GM19463 (cell line): ENCODE data around the gene MTUS2.
"Not testable (repeated sequence)": the region's sequence is repeated elsewhere in the genome, so short reads cannot be mapped to it uniquely, and the experiment has no call there.

Experiments used
- ATAC-seq: cut with Tn5 transposase; IDR thresholded peaks from one replicate; pipeline ENCODE4 v1.9.1; 2021; ENCODE audit warnings: mild to moderate bottlenecking, moderate library complexity; ENCODE audit not compliant: unreplicated experiment

Gene MTUS2

DNA sequence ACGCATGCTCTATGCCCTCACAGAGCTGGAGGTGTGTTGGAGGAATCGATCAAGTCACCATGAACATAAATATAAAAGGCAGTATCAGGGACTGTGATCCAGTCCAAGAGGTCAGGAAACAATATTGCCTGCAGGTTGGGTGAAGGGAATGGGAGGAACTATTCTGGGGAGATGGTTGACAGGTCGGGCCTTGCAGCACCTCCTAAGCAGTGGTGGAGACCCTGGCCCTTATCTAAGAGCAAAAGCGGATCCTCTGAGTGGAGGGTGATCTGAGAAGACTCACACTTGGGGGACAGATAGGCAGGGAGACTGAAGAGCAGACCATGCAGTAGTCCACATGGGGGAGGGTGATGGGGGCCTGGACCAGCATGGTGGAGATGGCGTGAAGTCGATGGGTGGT is 561.9 kb downstream of the MTUS2 start:
- ATAC-seq, result no peak

DNA sequence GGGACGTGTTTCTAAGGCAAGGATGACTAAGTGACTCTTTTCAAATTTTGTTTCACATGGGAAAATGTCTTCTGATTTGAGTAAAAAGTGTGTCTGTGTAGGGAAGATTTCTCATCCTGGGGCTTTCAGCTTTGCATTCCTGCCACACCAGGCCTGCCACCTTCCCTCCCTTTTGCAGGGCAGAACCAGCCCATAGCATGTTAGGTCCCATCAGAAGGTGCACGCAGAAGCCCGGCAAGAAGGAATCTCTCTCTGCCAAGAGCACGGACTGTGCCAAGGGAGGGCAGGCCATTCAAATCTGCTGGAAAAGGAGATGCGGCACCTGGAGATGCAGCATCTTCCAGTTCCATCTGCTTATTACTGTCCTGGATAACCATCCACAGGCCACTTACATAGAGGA is 563.3 kb downstream of the MTUS2 start:
- ATAC-seq, result no peak

DNA sequence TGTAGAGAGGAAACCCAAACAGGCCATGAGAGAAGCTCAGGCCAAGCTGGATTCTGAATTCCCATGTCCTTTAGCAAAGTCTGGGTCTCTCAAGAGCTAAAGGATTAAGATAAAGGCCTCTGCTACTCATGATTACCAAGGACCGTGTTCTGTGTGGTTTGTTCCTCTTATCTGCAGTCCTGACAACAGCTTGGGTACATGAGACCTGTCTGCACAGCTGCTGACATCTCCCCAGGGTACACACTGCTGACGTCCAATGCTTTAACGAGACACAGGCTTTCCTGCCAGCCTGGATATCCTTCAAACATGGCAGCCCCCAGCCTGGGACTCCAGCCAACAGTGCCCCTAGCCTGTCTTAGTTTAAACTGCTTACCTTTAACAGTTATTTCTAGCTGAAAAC is 564.3 kb downstream of the MTUS2 start:
- no peak for ATAC-seq

DNA sequence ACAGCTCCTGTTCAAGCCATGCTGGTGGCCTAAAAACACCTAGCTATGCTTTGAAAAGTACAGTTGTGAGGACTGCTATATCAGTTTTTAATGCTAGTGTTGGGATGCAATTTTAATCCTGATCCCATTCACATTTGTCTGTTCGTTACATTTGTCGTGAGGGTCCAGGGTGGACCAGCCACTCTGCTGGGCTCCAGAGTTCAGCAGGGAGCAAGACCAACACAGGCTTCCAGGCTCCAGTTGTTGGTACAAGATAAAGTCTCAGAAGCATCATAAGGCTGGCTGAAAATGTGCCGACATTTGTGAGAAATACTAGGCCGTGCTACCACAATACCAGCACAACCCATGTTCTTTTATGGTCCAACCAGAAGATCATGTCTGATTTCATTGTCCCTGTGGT is 564.7 kb downstream of the MTUS2 start:
- no peak for ATAC-seq

DNA sequence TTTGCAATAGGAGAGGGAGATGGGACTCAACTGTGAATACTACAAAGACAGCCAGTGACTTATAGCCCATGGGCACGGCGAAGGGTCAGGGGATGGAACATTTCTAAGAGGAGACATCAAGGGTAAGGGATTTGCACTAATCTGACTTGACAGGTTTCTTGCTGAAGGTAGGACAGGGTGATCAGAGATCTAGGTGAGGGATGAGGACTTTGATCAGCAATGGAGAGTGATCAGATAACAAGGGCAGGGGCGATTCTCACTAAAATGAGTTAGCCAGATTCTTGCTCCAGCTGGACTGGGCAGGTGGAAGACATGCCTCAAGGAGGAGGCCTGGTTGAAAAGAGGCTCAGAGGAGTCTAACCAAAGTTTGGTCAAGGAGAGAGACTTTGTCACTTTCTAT is 566.1 kb downstream of the MTUS2 start:
- no peak for ATAC-seq

DNA sequence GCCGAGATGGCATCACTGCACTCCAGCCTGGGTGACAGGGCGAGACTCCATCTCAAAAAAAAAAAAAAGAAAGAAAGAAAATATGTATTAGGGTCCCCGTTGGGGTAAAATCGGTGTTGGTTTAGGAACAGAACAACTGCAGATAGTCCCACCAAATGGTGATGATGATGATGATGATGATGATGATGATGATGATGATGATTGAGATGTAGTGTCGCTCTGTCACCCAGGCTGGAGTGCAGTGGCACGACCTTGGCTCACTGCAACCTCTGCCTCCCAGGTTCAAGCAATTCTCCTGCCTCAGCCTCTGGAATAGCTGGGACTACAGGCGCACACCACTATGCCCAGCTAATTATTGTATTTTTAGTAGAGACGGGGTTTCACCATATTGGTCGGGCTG is 570.5 kb downstream of the MTUS2 start:
- not testable (repeated sequence) for ATAC-seq

DNA sequence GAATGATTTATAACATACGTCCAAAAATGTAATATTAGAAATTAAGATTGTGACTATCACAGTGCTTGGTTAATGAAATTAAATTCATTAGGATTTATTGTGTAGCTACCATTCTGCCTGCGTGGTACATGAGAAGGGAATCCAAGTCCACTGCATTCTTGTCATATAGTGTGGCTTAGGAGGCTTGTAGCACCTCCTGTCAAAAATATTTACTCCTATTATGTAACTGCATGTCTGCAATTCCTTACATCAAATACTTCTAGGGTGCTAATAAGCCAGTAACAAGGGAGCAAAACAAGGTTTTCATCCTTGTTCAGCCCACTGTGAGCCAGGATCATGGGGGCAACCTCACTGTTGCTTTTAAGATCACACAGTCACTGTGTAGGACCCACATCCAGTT is 576.3 kb downstream of the MTUS2 start:
- no peak for ATAC-seq

DNA sequence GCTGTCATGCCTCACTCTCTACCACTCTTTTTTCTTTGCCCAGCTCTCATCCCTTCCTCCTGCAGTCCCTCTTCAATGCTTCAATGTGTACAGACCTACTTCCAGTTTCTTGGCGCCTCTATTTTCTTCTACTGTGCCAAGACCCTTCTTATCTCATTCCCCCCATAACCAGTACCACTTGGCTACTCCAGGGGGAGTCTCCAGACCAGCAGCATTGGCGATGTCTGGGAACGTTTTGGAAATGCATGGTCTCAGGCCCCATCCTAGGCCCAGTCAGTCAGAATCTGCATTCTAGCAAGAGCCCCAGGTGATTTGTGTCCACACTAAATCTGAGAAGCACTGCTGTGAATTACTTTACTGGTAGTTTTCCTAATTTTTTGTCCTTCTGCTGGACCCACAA is 577.1 kb downstream of the MTUS2 start:
- ATAC-seq, result no peak

DNA sequence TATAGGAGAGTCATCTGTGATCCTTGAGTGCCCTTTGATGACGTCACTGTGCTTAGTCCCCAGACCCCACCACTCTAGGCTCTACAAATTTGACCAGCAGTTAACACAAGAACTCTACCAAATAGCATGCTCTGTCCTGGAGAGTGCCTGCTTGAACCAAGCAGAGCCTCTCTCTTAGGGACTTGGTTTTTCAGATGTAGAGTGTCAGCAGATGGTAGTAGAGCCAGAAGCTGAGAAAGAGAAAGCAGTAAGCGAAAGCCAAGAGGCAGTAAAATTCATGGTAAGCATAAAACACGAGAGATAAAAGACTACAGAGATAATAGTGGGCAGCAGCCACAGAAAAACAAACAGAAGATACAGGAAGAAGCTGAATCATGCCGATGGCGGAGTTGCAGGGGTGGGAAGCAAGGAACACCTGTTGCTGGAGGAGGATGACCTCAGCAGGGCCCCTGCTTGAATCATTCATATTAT is 582.1 kb downstream of the MTUS2 start:
- no peak for ATAC-seq

DNA sequence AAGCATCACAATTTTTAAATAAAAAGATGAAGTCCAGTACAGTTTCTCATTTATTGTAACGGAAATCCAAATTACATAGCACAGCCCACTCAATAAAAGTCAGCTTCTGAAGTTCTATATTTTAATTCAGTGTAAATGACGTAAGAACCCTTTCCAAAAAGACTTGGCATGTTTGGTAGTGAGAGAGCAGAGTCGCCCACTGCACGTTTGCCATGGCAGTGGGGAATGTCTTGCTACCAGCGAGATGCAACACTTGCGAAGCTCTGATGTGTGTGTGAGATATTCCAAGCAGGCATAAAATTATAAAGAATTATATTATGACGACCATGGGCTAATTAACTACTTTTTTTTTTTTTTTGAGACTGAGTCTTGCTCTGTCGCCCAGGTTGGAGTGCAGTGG is 585.3 kb downstream of the MTUS2 start:
- no peak for ATAC-seq

DNA sequence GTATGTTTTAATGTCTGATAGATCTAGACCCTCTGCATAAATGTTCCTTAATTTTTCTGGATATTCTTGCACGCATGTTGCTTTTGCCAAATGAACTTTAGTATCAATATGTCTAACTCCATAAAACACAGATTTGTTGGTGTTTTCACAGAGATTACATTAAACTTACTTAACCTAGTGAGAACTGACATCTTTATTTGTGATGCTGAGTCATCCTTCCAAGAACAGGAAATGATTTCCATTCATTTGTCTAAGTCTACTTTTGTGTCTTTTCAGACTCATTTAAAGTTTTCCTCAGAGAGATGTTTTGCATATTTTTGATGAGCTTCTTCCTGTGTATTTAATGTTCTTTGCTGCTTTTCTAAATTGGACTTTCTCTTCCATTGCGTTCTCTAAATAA is 591.3 kb downstream of the MTUS2 start:
- ATAC-seq, result no peak

DNA sequence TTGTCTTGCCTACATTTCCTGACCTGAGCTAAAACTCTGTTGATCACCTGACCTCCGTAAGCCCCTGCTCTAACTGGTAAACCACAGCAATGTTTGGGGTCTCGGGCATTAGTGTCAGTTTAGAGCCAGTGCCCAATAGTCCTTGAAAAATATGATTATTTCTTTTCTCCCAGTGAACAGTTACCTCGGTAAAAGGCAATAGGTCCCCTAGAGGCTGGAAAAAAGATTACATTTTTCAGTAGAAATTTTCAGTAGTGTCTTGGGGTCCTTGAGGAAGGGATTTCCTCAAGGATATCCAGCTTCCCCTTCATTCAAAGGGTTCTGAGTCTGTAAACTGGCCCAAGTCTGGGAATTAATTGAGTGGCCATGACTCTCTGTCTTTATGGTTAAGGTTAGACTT is 597.9 kb downstream of the MTUS2 start:
- ATAC-seq, result no peak

DNA sequence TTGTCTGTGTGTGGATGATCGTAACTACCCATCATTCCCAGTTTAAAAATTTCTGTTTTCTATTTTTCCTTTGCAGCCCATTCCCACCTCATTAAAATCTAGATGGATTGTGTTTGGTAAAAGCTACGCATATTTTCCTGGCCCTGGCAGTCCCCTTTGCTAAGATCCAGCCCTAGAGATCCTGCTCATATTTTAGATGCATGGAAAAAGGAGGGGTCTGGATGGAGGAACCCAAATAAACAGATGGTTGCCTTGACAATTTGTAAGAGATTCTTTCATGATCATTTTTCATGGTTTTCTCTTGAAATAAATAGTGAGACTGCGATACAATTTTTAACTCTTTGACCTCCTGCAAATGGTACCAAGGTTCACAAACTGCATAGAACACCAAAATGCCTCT is 601.0 kb downstream of the MTUS2 start:
- no peak for ATAC-seq

DNA sequence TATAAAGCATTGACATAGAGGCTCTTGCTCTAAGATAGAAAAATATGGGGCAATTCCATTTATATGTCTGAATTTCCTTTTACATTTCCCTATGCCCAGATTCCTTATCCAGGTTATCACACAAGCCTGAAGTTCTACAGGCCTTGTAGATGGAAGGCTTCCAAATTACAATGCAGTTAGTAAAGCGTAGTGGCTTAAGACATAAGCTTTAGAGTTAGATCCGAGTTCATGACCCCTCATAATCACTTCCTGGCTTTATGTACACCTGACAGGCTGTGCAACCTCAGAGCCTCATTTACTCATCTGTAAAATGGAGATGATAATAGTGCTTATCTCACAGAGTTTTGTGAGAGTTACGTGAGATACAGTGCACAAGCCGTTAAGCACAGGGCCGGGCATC is 601.9 kb downstream of the MTUS2 start:
- ATAC-seq, result no peak

DNA sequence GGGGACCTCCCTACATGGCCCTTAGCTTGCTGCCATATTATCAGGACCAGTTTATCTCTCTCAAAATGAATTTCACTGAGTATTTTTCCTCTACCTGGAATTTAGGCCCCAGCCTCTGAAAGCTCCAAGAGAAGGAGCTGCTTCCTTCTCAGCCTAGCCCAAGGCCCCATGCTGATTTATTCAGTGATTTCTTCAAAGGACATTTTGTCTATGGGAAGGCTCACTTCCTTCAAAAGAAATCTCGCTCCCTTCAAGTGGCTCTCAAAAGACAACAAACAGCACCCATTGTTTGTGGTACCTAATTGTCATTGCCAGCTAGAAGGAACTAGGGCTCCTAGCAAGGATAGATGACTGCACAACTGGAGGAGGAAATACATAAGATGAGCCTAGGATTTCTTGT is 602.9 kb downstream of the MTUS2 start:
- ATAC-seq, result no peak

DNA sequence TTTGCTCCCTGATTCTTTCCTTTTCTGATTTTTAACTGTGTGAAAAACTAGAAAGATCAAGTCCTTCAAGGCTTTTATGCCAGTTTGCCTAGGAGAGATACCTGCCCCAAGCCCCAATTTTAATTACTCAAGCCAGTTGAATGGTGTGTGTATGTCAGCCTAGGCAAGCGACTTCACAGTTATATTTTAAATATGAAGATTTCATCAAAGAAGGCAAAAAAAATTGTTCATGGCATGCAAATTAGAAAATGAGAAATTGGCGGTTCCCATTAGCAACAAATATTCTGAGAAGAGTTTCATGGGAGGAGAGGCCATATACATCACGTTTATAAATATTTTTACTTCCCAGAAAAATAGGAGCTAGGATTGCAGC is 607.8 kb downstream of the MTUS2 start:
- no peak for ATAC-seq

DNA sequence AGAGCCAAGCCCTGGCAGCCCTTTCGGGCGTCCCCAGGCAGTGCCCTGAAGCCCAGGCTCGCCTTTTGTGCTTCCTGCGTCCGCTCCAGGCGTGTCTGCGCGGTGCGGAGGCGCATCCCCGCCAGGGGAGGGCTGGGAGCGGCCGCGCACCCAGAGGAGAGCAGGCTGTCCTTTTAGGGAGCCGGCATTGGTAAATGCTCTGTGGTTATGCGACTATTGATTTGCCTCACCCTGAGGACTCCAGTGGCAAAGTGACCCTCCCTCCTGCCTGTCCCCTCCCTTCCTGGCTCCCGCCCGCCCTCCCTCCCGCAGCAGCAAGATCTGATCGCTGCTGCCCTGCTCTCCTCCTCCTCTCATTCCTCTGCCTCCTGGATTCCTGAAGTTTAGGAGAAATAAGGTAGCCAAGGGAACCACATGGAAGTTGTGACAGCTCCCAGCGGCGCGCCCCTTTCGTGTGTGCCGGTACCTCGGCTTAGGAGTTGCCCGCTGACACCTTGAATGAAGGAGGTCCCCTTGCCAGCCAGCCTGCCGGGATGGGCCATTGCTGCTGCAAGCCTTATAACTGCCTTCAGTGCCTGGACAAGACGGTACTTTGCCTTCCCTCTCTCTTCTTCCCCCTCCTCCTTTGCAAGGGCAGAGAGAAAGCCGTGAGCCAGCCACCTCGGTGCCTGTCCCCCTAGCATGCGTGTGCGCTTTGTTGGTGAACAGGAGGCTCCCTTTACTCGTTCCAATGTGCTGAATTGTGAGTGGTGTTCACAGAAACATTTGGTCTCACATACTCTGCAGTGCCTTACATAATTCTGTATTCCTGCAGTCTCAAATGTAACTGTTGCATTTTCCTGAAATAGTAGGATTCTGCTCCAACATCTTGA is 608.4 kb downstream of the MTUS2 start:
- ATAC-seq, result no peak

DNA sequence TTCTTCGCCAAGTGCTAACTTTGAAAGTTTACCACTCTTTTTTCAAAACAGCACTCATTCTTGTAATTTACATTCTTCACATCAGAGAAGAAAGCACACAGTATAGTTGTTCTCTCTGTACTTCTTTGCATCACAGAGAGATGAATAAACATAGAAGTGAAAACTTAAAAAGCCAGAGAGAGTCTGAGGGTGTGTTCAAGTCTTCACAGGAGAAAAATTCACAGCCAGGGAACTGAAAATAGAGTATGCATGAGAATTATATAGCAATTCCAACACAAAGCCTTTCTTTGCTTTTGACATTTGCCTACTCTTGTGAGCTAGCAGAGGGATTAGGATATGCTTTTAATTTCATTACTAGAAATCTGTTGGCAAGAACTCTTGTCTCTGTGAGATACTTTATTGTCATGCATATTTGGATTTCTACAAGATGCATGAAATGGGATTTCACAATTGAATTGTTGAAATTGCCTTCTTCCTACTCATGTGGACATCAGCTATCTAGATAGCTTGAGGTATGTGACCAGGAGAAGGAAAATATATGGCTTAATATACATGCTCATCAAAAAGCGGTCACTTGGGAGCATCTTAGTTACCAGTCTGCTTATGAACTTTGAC is 609.3 kb downstream of the MTUS2 start:
- no peak for ATAC-seq

DNA sequence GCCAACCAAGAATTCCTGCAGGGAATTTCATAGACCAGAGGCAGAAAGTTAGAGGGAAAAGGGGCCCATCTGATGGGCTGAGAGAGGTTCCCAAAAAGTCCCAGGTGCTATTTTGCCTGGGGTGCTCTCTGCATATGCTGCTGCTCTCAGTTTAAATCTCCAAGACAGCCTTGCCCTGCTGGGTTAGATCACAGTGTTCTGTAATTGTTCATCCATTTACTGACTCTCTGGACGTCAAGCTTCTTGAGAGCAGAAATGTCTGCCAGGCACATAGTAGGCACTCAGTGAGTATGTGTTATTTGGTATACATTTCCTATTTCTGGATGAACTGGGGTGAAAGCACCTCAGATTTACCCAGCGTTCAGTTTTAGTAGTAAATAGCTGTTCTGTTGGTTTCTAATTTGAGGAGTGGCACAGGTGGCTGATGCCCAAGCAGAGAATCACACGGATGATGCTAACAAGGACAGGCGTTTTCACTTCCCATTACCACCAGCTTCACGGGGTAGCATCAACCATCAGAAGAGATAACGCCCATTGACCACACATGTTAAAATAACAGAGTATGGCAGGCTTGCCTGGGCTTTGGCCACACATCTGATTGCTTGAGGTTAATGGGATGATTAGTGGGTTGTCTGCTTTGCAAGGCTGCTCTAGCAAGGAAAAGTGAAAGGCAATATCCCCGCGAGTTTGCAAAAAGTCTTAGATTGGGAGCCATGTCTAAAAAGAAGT is 614.2 kb downstream of the MTUS2 start:
- ATAC-seq, result peak; percentile 67

DNA sequence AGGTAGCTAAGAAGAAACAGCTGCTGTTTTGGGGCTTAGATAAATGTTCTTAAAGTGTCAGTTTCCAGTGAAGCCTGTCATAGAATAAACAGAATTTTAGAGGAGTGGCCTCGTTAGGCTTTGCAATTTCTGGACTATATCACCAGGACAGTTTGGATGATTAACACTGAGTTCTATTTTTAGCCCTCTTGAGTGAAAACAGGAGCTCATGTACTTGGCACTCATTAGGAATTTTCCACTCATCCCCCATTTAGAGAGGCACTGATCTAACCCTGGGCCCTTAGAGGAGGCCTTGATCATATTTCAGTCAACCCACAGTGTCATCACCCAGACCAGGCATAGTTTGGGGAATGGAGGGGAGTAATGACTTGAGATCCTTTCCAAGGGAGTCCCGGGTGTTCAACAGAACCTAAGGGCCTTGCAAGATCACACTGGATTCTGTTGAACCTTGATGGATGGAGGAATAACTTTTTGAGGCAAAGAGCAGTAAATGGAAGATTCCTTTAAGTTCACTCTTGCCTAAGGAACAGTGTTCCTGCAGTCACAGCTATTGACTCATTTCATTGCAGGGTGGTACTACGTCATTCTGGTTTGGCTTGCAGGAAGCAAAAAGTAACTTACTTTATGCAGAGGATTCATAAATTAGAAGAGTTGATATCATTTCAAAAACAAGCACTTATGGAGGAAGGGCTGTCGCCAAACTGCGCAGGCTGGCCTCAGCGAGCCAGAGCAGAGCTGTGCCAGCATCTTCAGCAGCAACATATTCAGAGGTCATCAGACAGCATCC is 615.2 kb downstream of the MTUS2 start:
- ATAC-seq, result no peak

DNA sequence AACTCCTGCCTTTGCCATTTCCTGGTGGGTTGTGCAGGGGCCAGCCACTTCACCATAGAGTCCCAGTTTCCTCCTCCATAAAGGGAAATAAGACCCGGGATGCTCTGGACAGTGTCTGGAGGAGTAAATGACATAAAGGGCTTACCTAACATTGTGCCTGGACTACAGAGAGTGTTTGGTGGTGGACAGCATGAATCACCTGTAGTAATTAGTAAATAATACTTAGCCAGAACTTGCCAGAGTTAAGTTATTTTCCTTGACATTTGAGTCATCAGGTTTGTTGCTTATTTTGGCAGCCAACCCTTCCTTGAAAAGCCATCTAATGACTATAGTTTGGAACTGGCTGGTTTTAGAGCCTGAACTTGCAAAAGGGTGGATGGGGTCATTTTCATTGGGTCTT is 616.2 kb downstream of the MTUS2 start:
- no peak for ATAC-seq
